ENCODE results near the gene ACAD10.
A peak's percentile ranks its signal among the peaks of the same experiment; 100 is the strongest.

Gene ACAD10

GRCh38 chr12:111753144-111753881 is 67.5 kb downstream of the ACAD10 start:
- TF ChIP-seq POLR2AphosphoS5 (IDR thresholded peaks at IDR 0.05; ENCODE audit: low read depth, low read length) (no peak), FOXP2 (optimal IDR thresholded peaks at IDR 0.05; ENCODE audit: borderline replicate concordance, extremely low read depth, extremely low read length, insufficient read depth) (peak; percentile 64)

GRCh38 chr12:111754671-111755070 is 68.8 kb downstream of the ACAD10 start:
- TF ChIP-seq FOXP2 (optimal IDR thresholded peaks at IDR 0.05; ENCODE audit: borderline replicate concordance, extremely low read depth, extremely low read length, insufficient read depth) (no peak), SIN3A (IDR thresholded peaks at IDR 0.05; ENCODE audit: borderline replicate concordance, insufficient read depth, low read length) (no peak), REST (IDR thresholded peaks at IDR 0.05; ENCODE audit: insufficient read depth in 1 of 2, low read depth in 2 of 2, low read length in 2 of 2) (no peak), TAF1 (IDR thresholded peaks at IDR 0.05; ENCODE audit: borderline replicate concordance, insufficient read depth, low read length) (no peak), POLR2AphosphoS5 (IDR thresholded peaks at IDR 0.05; ENCODE audit: low read depth, low read length) (no peak)

GRCh38 chr12:111756196-111756595 is 70.3 kb downstream of the ACAD10 start:
- TF ChIP-seq SIN3A (IDR thresholded peaks at IDR 0.05; ENCODE audit: borderline replicate concordance, insufficient read depth, low read length) (no peak), REST (IDR thresholded peaks at IDR 0.05; ENCODE audit: insufficient read depth in 1 of 2, low read depth in 2 of 2, low read length in 2 of 2) (no peak), FOXP2 (optimal IDR thresholded peaks at IDR 0.05; ENCODE audit: borderline replicate concordance, extremely low read depth, extremely low read length, insufficient read depth) (no peak), TAF1 (IDR thresholded peaks at IDR 0.05; ENCODE audit: borderline replicate concordance, insufficient read depth, low read length) (no peak), POLR2AphosphoS5 (IDR thresholded peaks at IDR 0.05; ENCODE audit: low read depth, low read length) (no peak)

GRCh38 chr12:111756681-111757080 is 70.8 kb downstream of the ACAD10 start:
- TF ChIP-seq SIN3A (IDR thresholded peaks at IDR 0.05; ENCODE audit: borderline replicate concordance, insufficient read depth, low read length) = no peak
- TF ChIP-seq TAF1 (IDR thresholded peaks at IDR 0.05; ENCODE audit: borderline replicate concordance, insufficient read depth, low read length) = no peak
- TF ChIP-seq POLR2AphosphoS5 (IDR thresholded peaks at IDR 0.05; ENCODE audit: low read depth, low read length) = no peak
- no peak for TF ChIP-seq REST (IDR thresholded peaks at IDR 0.05; ENCODE audit: insufficient read depth in 1 of 2, low read depth in 2 of 2, low read length in 2 of 2)
- TF ChIP-seq FOXP2 (optimal IDR thresholded peaks at IDR 0.05; ENCODE audit: borderline replicate concordance, extremely low read depth, extremely low read length, insufficient read depth) = no peak

GRCh38 chr12:111757361-111758119 is 71.7 kb downstream of the ACAD10 start:
- TF ChIP-seq FOXP2 (optimal IDR thresholded peaks at IDR 0.05; ENCODE audit: borderline replicate concordance, extremely low read depth, extremely low read length, insufficient read depth) (no peak), POLR2AphosphoS5 (IDR thresholded peaks at IDR 0.05; ENCODE audit: low read depth, low read length) (no peak), SIN3A (IDR thresholded peaks at IDR 0.05; ENCODE audit: borderline replicate concordance, insufficient read depth, low read length) (no peak), TAF1 (IDR thresholded peaks at IDR 0.05; ENCODE audit: borderline replicate concordance, insufficient read depth, low read length) (no peak), REST (IDR thresholded peaks at IDR 0.05; ENCODE audit: insufficient read depth in 1 of 2, low read depth in 2 of 2, low read length in 2 of 2) (no peak)

Data from PFSK-1 (cell line).